IMR-90 (cell line): ENCODE results near the gene ATF7IP2. TPM values are rescaled to one million over a fixed set of nuclear protein-coding genes. Genes with fewer than 3 reads are reported as not detected.

Source experiments
- ATAC-seq: fragments of 200-7000 bp; cut with Tn5 transposase; 2 replicates; pipeline ENCODE4 v1.9.1; 2020; ENCODE audit warnings: low read depth, mild to moderate bottlenecking, moderate library complexity
- BruUV-seq: library from RNA; stranded (reverse); fragments of 400-500 nt; replicated peaks from 2 replicates; lab custom pipeline; 2021; lab: Mats Ljungman, UMichigan
- CTCF ChIA-PET: fragments of 300-600 bp; formaldehyde crosslinking; extraction: SDS; loops from one replicate; lab custom pipeline; 2021; ENCODE audit warnings: antibody characterized with exemption; lab: Yijun Ruan, JAX
- POLR2A ChIA-PET: fragments of 300-600 bp; sonication (Branson Sonifier 250); formaldehyde crosslinking; loops from one replicate; lab custom pipeline; 2022; ENCODE audit warnings: antibody characterized with exemption; ENCODE audit not compliant: unreplicated experiment; lab: Charles Lee
- DNase-seq: peaks from one replicate; pipeline ENCODE4 v3.0.0; 2013
- H2AFZ ChIP-seq: replicated peaks from 2 replicates; pipeline ENCODE3; 2013; ENCODE audit warnings: low read length, mild to moderate bottlenecking; ENCODE audit not compliant: poor library complexity
- H2AK5ac ChIP-seq: 2 replicates; pipeline ENCODE4 v1.6.1; 2013; ENCODE audit warnings: low read depth, low read length, inconsistent platforms
- H2AK9ac ChIP-seq: replicated peaks from 2 replicates; pipeline ENCODE3; 2013; ENCODE audit warnings: mild to moderate bottlenecking, low read depth, low read length, moderate library complexity; ENCODE audit not compliant: poor library complexity
- H2BK120ac ChIP-seq: 2 replicates; pipeline ENCODE4 v1.6.1; 2013; ENCODE audit warnings: low read depth, low read length, inconsistent platforms
- H2BK15ac ChIP-seq: 3 replicates; pipeline ENCODE4 v1.6.1; 2013; ENCODE audit warnings: low read depth, low read length, inconsistent platforms
- H2BK20ac ChIP-seq: 2 replicates; pipeline ENCODE4 v1.6.1; 2013; ENCODE audit warnings: low read depth, mild to moderate bottlenecking, inconsistent platforms, low read length, moderate library complexity
- H2BK5ac ChIP-seq: 2 replicates; pipeline ENCODE4 v1.6.1; 2013; ENCODE audit warnings: mild to moderate bottlenecking, low read depth, low read length, inconsistent platforms; ENCODE audit not compliant: poor library complexity, severe bottlenecking
- H3K14ac ChIP-seq: replicated peaks from 2 replicates; pipeline ENCODE4 v1.6.1; 2013; ENCODE audit warnings: low read depth, low read length, inconsistent platforms
- H3K18ac ChIP-seq: 2 replicates; pipeline ENCODE4 v1.6.1; 2013; ENCODE audit warnings: low read depth, low read length, control low read depth
- H3K23ac ChIP-seq: 2 replicates; pipeline ENCODE4 v1.6.1; 2013; ENCODE audit warnings: low read depth, low read length, inconsistent platforms
- H3K27ac ChIP-seq: 2 replicates; pipeline ENCODE4 v1.5.1; 2013; ENCODE audit warnings: mild to moderate bottlenecking, control low read depth, low read length; ENCODE audit not compliant: insufficient read depth
- H3K27me3 ChIP-seq: 2 replicates; pipeline ENCODE4 v1.6.1; 2013; ENCODE audit warnings: low read length; ENCODE audit not compliant: control insufficient read depth, insufficient read depth
- H3K36me3 ChIP-seq: 2 replicates; pipeline ENCODE4 v1.6.1; 2013; ENCODE audit warnings: low read length, mixed read lengths; ENCODE audit not compliant: control insufficient read depth, insufficient read depth
- H3K4ac ChIP-seq: 2 replicates; pipeline ENCODE4 v1.6.1; 2013; ENCODE audit warnings: low read depth, low read length, inconsistent platforms
- H3K4me1 ChIP-seq: 2 replicates; pipeline ENCODE4 v1.6.1; 2013; ENCODE audit warnings: low read length, mixed read lengths; ENCODE audit not compliant: control insufficient read depth, insufficient read depth
- H3K4me2 ChIP-seq: 2 replicates; pipeline ENCODE4 v1.6.1; 2013; ENCODE audit warnings: low read depth, mild to moderate bottlenecking, control low read depth, low read length, moderate library complexity
- H3K4me3 ChIP-seq: 2 replicates; pipeline ENCODE4 v1.5.1; 2013; ENCODE audit warnings: low read depth, mild to moderate bottlenecking, control low read depth, low read length, moderate library complexity; ENCODE audit not compliant: insufficient read depth
- H3K56ac ChIP-seq: 2 replicates; pipeline ENCODE4 v1.6.1; 2013; ENCODE audit warnings: low read length, inconsistent platforms; ENCODE audit not compliant: insufficient read depth; ENCODE audit errors: extremely low read depth
- H3K79me1 ChIP-seq, 2 experiments: 2 replicates each; pipeline ENCODE4 v1.6.1; 2013; ENCODE audit warnings: low read length in 2 of 2, inconsistent platforms in 1 of 2, low read depth in 1 of 2
- H3K9ac ChIP-seq: 2 replicates; pipeline ENCODE4 v1.6.1; 2013; ENCODE audit warnings: low read depth, low read length, control low read depth
- H3K9me1 ChIP-seq: 2 replicates; pipeline ENCODE4 v1.6.1; 2013; ENCODE audit warnings: low read length, inconsistent platforms; ENCODE audit not compliant: insufficient read depth
- H3K9me3 ChIP-seq: 2 replicates; pipeline ENCODE4 v1.6.1; 2013; ENCODE audit warnings: low read length; ENCODE audit not compliant: control insufficient read depth, insufficient read depth
- H4K20me1 ChIP-seq: 2 replicates; pipeline ENCODE4 v1.6.1; 2013; ENCODE audit warnings: low read length, inconsistent platforms; ENCODE audit not compliant: insufficient read depth
- H4K5ac ChIP-seq: 2 replicates; pipeline ENCODE4 v1.6.1; 2013; ENCODE audit warnings: mild to moderate bottlenecking, low read depth, low read length, control low read depth
- H4K8ac ChIP-seq, 2 experiments: 2 replicates each; pipeline ENCODE4 v1.6.1; 2013; ENCODE audit warnings: low read depth in 2 of 2, low read length in 2 of 2, control low read depth in 1 of 2, inconsistent platforms in 1 of 2
- H4K91ac ChIP-seq: 2 replicates; pipeline ENCODE4 v1.6.1; 2013; ENCODE audit warnings: low read depth, low read length, inconsistent platforms; ENCODE audit not compliant: insufficient read depth
- BHLHE40 ChIP-seq: fragments of 150-350 bp; IDR thresholded peaks from 2 replicates; pipeline ENCODE4 v1.6.1; 2016; ENCODE audit warnings: mild to moderate bottlenecking, low read depth, low read length
- CEBPB ChIP-seq: IDR thresholded peaks from 2 replicates; pipeline ENCODE4 v1.6.1; 2012; ENCODE audit warnings: low read depth, low read length, improper control_type of control experiment
- CHD1 ChIP-seq: IDR thresholded peaks from 2 replicates; pipeline ENCODE4 v1.6.1; 2012; ENCODE audit warnings: low read depth, low read length, improper control_type of control experiment
- FOS ChIP-seq: fragments of 150-350 bp; IDR thresholded peaks from 2 replicates; pipeline ENCODE4 v1.6.1; 2016; ENCODE audit warnings: low read depth, low read length
- MAFK ChIP-seq: IDR thresholded peaks from 2 replicates; pipeline ENCODE4 v1.6.1; 2012; ENCODE audit warnings: low read depth, low read length, improper control_type of control experiment
- MAZ ChIP-seq: IDR thresholded peaks from 2 replicates; pipeline ENCODE4 v1.6.1; 2012; ENCODE audit warnings: low read depth, mild to moderate bottlenecking, low read length, improper control_type of control experiment, moderate library complexity, borderline replicate concordance
- MXI1 ChIP-seq: IDR thresholded peaks from 2 replicates; pipeline ENCODE4 v1.6.1; 2012; ENCODE audit warnings: low read depth, mild to moderate bottlenecking, low read length, moderate library complexity, borderline replicate concordance
- NFE2L2 ChIP-seq: fragments of 150-350 bp; IDR thresholded peaks from 2 replicates; pipeline ENCODE4 v1.6.1; 2016; ENCODE audit warnings: low read depth, mild to moderate bottlenecking, low read length
- POLR2A ChIP-seq: IDR thresholded peaks from 2 replicates; pipeline ENCODE4 v1.6.1; 2012; ENCODE audit warnings: mild to moderate bottlenecking, low read depth, low read length
- RAD21 ChIP-seq: IDR thresholded peaks from 2 replicates; pipeline ENCODE4 v1.6.1; 2012; ENCODE audit warnings: low read length, improper control_type of control experiment
- RCOR1 ChIP-seq: IDR thresholded peaks from 2 replicates; pipeline ENCODE4 v1.6.1; 2012; ENCODE audit warnings: mild to moderate bottlenecking, low read length, improper control_type of control experiment; ENCODE audit not compliant: insufficient replicate concordance
- RFX5 ChIP-seq: IDR thresholded peaks from 2 replicates; pipeline ENCODE4 v1.8.0; 2012; ENCODE audit warnings: low read depth, mild to moderate bottlenecking, low read length, moderate library complexity
- SMC3 ChIP-seq: fragments of 150-350 bp; IDR thresholded peaks from 2 replicates; pipeline ENCODE4 v1.6.1; 2016; ENCODE audit warnings: low read depth, mild to moderate bottlenecking, antibody characterized with exemption, low read length, moderate library complexity
- dilution Hi-C: fragments of 300-500 bp; cut with HindIII; formaldehyde crosslinking; loops from one replicate; pipeline ENCODE4 v1.14.3; 2018; ENCODE audit warnings: low sequenced_read_pairs; ENCODE audit not compliant: unreplicated experiment
- in situ Hi-C: fragments of 300-500 bp; cut with MboI; formaldehyde crosslinking; loops from 3 replicates; pipeline ENCODE4 v1.14.3; 2019; ENCODE audit warnings: low sequenced_read_pairs, inconsistent platforms, mixed read lengths
- intact Hi-C: fragments of 100-400 bp; cut with micrococcal nuclease; formaldehyde crosslinking; loops from 2 replicates; pipeline ENCODE4 v1.10.0; 2022
- polyA plus RNA-seq, 3 experiments: library from polyadenylated mRNA; depleted of rRNA; stranded (reverse); fragments of >200 nt; gene quantifications; 2 replicates each; pipeline ENCODE4 v1.2.3, GENCODE V29; 2012; ENCODE audit warnings: low replicate concordance in 1 of 3
- total RNA-seq: library from RNA; depleted of rRNA; stranded (reverse); fragments of >200 nt; gene quantifications from 2 replicates; pipeline ENCODE4 v1.2.3, GENCODE V29; 2012
- TF ChIP-seq, protein P1 (sequence below): conservative IDR thresholded peaks from 2 replicates; pipeline ENCODE4 v1.5.1; 2012; ENCODE audit warnings: mild to moderate bottlenecking, low read depth, low read length, improper control_type of control experiment
- TF ChIP-seq, protein P2 (sequence below): fragments of 150-350 bp; IDR thresholded peaks from 2 replicates; pipeline ENCODE4 v1.6.1; 2017; ENCODE audit warnings: mild to moderate bottlenecking, antibody characterized with exemption, low read length, low read depth

Gene ATF7IP2
- total and polyA plus RNA-seq, 2 of the 4 experiments (the other 2 are of a cell fraction) = 2.7 to 3.6 TPM

DNA sequence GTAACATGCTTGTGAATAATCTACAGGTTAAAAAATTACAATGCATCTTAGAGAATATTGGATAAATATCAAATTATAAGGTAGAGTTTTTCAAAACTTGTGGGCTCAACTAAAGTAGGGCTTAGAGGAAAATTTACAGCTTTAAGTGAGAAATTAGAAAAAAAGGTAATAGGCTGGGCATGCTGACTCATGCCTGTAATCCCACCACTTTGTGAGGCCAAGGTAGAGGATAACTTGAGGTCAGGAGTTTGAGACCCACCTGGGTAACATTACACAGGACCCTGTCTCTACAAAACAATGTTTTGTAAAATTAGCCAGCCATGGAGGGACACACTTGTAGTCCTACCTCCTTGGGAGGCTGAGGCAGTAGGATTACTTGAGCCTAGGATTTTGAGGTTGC is 4.5 kb downstream of the ATF7IP2 start:
- intact Hi-C loops = no loop called here
- no peak overlapping the region for H3K14ac ChIP-seq
- no peaks in the 10 kb centered on the region for H3K79me1 ChIP-seq
- no peak overlapping the region for H2AK5ac ChIP-seq
- H2BK15ac ChIP-seq = no peak overlapping the region
- H2BK120ac ChIP-seq = no peak overlapping the region
- no peak overlapping the region for H3K23ac ChIP-seq
- no peak overlapping the region for H3K4me3 ChIP-seq
- H4K20me1 ChIP-seq = no peaks in the 10 kb centered on the region
- H4K5ac ChIP-seq = no peak overlapping the region
- H3K27ac ChIP-seq = no peak overlapping the region
- no peaks in the 10 kb centered on the region for H3K9me1 ChIP-seq
- H3K18ac ChIP-seq = no peak overlapping the region
- H2AFZ ChIP-seq = no peak overlapping the region
- DNase-seq = no peak
- CTCF ChIA-PET = no interaction called here
- no peaks in the 10 kb centered on the region for H3K4me1 ChIP-seq
- H4K8ac ChIP-seq = no peak overlapping the region
- no peaks in the 10 kb centered on the region for H3K36me3 ChIP-seq
- no peak overlapping the region for H2BK20ac ChIP-seq
- no peak overlapping the region for H3K56ac ChIP-seq
- no peaks in the 10 kb centered on the region for H3K27me3 ChIP-seq
- dilution Hi-C loops = no loop called here
- H3K4me2 ChIP-seq = no peak overlapping the region
- H4K91ac ChIP-seq = no peak overlapping the region
- TF ChIP-seq RCOR1 (no peak), RAD21 (no peak), MAFK (no peak), POLR2A (no peak), CHD1 (no peak), NFE2L2 (no peak), CEBPB (no peak), FOS (no peak), BHLHE40 (no peak), MAZ (no peak), RFX5 (no peak), MXI1 (no peak), SMC3 (no peak)
- TF ChIP-seq, protein P1, sequence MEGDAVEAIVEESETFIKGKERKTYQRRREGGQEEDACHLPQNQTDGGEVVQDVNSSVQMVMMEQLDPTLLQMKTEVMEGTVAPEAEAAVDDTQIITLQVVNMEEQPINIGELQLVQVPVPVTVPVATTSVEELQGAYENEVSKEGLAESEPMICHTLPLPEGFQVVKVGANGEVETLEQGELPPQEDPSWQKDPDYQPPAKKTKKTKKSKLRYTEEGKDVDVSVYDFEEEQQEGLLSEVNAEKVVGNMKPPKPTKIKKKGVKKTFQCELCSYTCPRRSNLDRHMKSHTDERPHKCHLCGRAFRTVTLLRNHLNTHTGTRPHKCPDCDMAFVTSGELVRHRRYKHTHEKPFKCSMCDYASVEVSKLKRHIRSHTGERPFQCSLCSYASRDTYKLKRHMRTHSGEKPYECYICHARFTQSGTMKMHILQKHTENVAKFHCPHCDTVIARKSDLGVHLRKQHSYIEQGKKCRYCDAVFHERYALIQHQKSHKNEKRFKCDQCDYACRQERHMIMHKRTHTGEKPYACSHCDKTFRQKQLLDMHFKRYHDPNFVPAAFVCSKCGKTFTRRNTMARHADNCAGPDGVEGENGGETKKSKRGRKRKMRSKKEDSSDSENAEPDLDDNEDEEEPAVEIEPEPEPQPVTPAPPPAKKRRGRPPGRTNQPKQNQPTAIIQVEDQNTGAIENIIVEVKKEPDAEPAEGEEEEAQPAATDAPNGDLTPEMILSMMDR = no peak
- TF ChIP-seq, protein P2, sequence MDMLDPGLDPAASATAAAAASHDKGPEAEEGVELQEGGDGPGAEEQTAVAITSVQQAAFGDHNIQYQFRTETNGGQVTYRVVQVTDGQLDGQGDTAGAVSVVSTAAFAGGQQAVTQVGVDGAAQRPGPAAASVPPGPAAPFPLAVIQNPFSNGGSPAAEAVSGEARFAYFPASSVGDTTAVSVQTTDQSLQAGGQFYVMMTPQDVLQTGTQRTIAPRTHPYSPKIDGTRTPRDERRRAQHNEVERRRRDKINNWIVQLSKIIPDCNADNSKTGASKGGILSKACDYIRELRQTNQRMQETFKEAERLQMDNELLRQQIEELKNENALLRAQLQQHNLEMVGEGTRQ = no peak
- in situ Hi-C loops = no loop called here
- no peak for ATAC-seq
- POLR2A ChIA-PET = no interaction called here
- no peak overlapping the region for H3K4ac ChIP-seq
- H2BK5ac ChIP-seq = no peak overlapping the region
- H3K9me3 ChIP-seq = no peaks in the 10 kb centered on the region
- BruUV-seq = no TSS peak
- no peak overlapping the region for H2AK9ac ChIP-seq
- no peak overlapping the region for H3K9ac ChIP-seq
